ENCODE measurements around the gene ATXN7L3B.

The ATXN7L3B gene

DNA sequence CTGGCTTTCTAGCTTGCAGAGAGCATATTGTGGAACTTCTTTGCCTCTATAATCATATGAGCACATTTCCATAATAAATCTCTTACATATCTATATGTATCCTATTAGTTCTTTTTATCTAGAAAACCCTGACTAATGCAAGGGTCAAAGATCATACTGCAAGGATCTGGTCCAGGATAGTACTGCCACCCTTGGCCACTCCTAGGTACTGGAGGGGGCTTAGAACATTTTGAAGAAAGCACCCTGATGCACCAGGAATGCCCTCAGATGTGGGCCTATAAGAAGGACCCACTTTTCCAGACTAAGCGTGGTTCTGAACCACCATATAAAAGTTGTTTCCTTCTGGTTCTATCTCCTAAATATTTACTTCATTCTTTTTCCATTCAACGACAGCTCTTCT is 14.6 kb downstream of the ATXN7L3B start:
- no peak for DNase-seq

DNA sequence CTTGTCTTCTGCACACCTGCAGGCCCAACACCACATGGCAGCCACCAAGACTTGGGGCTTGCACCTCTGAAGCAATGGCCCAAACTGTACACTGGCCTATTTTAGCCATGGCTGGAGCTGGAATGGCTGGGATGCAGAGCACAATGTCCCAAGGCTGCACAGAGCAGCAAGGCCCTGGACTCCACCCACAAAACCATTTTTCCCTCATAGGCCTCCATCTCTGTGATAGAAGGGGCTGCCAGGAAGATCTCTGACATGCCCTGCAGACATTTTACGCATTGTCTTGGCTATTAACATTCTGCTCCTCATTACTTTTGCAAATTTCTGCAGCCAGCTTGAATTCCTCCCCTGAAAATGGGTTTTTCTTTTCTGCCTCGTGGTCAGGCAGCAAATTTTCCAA is 22.1 kb downstream of the ATXN7L3B start:
- no peak for DNase-seq

DNA sequence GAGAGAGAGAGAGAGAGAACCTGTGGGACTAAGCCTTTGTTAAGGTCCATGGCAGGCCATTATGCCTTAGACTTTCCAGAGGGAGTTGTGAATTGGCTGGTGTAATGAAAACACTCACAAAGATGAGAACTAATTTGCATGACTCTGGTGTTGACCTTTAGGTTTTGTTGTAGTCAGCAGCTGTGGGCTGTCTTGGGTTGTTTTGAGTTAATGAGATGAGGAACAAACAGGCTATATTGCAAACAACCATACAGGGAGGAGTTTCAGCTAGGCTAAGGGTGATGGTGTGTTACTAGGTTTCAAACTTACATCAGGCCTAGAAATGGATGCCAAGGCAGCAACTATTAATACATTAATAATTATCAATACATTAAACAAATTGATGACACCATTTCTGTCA is 26.3 kb downstream of the ATXN7L3B start:
- no peak for DNase-seq

DNA sequence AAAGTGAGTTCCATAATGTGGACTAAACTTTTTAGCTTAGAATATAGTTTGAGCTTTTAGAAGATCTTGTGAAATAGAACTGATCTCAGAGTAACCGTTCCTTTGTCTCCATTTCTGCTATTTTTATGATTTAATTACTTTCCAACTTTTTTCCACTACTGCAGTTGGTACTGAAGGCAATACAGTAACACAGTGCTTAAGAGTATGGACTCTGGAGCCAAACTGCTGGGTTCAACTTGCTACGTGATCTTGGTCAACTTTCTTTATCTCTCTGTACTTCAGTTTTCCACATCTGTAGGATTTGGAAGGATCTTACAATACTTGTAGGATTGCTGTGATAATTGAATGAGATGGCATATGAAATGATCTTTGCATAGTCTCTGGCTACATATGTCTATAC is 40.9 kb downstream of the ATXN7L3B start:
- DNase-seq, result no peak

DNA sequence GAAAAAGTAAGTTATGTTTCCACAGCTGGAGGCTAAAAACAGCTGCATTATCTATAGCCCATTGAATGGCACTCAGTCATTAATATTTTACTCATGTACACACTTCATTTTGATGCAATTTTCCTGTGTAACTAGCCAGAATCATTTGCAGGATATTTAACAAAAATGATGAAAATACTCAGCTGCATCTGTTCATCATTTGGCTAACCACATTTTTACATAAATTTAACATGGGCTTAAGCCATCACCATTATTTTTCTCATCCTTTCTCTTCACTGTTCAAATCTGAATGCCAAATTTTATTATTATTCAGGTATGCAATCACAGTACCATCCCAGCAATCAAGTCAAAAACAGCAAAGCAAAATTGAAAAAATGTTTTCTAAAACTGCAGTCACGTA is 41.8 kb downstream of the ATXN7L3B start:
- no peak for DNase-seq

DNA sequence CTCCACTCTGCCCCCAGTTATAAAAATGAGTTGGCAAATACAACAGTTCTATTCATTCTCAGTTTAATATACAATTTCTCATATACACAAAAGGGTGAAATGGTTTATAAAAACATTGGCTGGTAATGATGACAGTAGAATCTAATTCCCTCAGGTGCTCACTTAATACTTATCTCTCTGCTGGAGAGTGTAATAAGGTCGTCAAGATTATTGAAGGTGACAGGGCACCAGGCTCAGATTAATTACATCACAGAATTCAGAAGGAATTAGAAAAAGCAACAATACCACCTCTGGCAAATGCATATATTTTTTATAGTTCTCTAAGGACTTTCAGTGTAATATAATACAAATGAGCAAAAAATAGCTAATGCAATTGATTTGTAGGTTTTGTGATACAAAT is 42.3 kb downstream of the ATXN7L3B start:
- DNase-seq, result no peak

DNA sequence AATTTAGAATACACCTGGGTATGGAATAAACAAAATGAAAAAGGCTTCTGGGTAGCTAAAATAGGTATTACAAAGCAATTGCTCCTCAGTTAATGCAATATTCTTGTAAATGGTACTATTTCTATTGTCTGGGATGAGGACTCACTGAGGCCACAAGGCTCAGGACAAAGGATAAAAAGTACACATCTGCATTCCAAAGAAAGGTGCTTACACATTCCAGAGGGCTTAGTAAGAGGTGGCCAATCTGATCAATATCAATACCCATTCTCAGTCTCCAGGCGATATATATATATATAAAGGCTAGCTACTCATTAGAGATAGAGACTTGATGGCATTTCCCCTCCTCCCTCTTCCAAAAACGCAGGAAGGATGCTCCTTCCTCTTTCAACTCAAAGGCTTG is 43.8 kb downstream of the ATXN7L3B start:
- no peak for DNase-seq

DNA sequence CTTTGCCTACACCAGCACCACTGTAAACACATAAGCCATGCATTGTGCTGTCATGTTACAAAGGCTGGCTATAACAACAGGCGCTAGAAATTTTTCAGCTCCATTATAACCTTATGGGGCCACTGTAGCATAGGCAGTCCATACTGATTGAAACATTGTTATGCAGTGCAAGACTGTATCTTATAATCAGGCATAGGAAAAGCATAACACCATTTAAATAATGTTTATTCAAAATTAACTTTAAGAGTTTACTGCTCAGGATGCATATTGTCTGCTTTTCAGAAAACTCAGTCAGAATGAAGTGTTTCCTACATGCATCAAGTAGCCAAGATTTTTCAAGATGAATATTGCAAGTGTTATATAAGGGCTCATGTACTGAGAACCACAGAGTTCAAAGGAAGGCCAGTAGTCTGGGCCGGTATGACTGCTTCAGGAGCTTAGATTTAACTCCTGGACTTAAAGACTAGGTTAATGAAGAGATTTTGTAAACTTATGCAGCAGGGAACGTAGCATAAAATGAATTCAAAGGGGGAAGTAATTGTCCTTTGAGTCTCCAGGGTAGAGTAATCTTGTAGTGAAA is 46.9 kb downstream of the ATXN7L3B start:
- no peak for DNase-seq

DNA sequence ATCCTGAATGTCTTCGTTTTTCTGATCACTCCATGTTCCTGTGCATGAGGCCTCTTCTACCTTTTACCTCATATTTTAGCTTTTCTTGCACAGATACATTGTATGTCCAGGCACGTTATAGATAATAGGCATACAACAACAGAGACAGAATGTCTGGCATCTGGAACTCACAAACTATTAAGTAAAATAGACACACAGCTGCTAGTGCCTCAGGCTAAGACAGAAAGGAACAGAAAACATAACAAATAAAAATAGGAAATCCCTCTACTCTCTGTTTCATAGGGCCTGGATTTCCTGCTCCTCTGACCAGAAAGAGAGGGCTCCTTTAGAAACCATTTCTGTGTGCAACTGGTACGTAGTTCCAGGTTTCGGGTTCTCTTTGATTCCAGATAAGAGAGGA is 48.6 kb downstream of the ATXN7L3B start:
- no peak for DNase-seq

Measured in right forelimb (tissue), 1 donor.